Astrocyte (in vitro differentiated cells and primary cell): Measurements from ENCODE around the gene KRT74. TPM values are rescaled to one million over a fixed set of nuclear protein-coding genes. Genes with fewer than 3 reads are reported as not detected.
A peak's percentile ranks its signal among the peaks of the same experiment; 100 is the strongest.

ENCODE experiments used
- DNase-seq: peaks from one replicate; pipeline ENCODE4 v3.0.0-alpha.2; 2010; ENCODE audit warnings: low read depth
- FAIRE-seq: peaks from 2 replicates; lab custom pipeline; 2011; peaks lifted over from hg19 to GRCh38; lab: Jason Lieb, UNC
- H2AFZ ChIP-seq: 2 replicates; pipeline ENCODE4 v1.6.0; 2012; ENCODE audit warnings: low read depth, low read length, inconsistent platforms
- H3K27ac ChIP-seq: 2 replicates; pipeline ENCODE4 v1.5.1; 2011; ENCODE audit warnings: low read depth, low read length, inconsistent platforms
- H3K27me3 ChIP-seq: 2 replicates; pipeline ENCODE4 v1.6.0; 2011; ENCODE audit warnings: low read length, inconsistent platforms; ENCODE audit not compliant: insufficient read depth
- H3K36me3 ChIP-seq: 2 replicates; pipeline ENCODE4 v1.5.1; 2011; ENCODE audit warnings: low read length, inconsistent platforms; ENCODE audit not compliant: insufficient read depth
- H3K4me1 ChIP-seq: 2 replicates; pipeline ENCODE4 v1.5.1; 2011; ENCODE audit warnings: low read length, inconsistent platforms; ENCODE audit not compliant: insufficient read depth
- H3K4me2 ChIP-seq: 2 replicates; pipeline ENCODE4 v1.6.0; 2012; ENCODE audit warnings: low read length, inconsistent platforms
- H3K4me3 ChIP-seq: 2 replicates; pipeline ENCODE4 v1.5.1; 2011; ENCODE audit warnings: low read depth, mild to moderate bottlenecking, low read length, inconsistent platforms; ENCODE audit not compliant: insufficient read depth
- H3K79me2 ChIP-seq: 2 replicates; pipeline ENCODE4 v1.6.0; 2012; ENCODE audit warnings: mild to moderate bottlenecking, low read length, inconsistent platforms; ENCODE audit not compliant: insufficient read depth
- H3K9ac ChIP-seq: 2 replicates; pipeline ENCODE4 v1.6.0; 2012; ENCODE audit warnings: mild to moderate bottlenecking, low read length, inconsistent platforms
- H3K9me3 ChIP-seq: 2 replicates; pipeline ENCODE4 v1.5.1; 2012; ENCODE audit warnings: low read depth, mild to moderate bottlenecking, low read length, inconsistent platforms; ENCODE audit not compliant: insufficient read depth
- H4K20me1 ChIP-seq: 2 replicates; pipeline ENCODE4 v1.6.0; 2012; ENCODE audit warnings: low read length, inconsistent platforms; ENCODE audit not compliant: insufficient read depth
- H3K27ac Mint-ChIP-seq: one replicate; pipeline ENCODE4 v1.8.0; 2021; ENCODE audit warnings: mild to moderate bottlenecking, mixed read lengths; ENCODE audit not compliant: unreplicated experiment
- H3K27me3 Mint-ChIP-seq: one replicate; pipeline ENCODE4 v1.8.0; 2021; ENCODE audit warnings: low read depth, mixed read lengths; ENCODE audit not compliant: unreplicated experiment
- H3K36me3 Mint-ChIP-seq: one replicate; pipeline ENCODE4 v1.8.0; 2021; ENCODE audit warnings: low read depth, mixed read lengths; ENCODE audit not compliant: unreplicated experiment
- H3K4me1 Mint-ChIP-seq: one replicate; pipeline ENCODE4 v1.8.0; 2021; ENCODE audit warnings: low read depth, mixed read lengths; ENCODE audit not compliant: unreplicated experiment
- H3K4me3 Mint-ChIP-seq: one replicate; pipeline ENCODE4 v1.8.0; 2021; ENCODE audit warnings: mild to moderate bottlenecking, moderate library complexity, mixed read lengths; ENCODE audit not compliant: unreplicated experiment
- H3K9me3 Mint-ChIP-seq: one replicate; pipeline ENCODE4 v1.8.0; 2021; ENCODE audit warnings: mild to moderate bottlenecking, mixed read lengths; ENCODE audit not compliant: unreplicated experiment
- CTCF ChIP-seq: IDR thresholded peaks from 2 replicates; pipeline ENCODE4 v1.5.1; 2011; ENCODE audit warnings: low read depth, mild to moderate bottlenecking, inconsistent platforms, low read length, moderate library complexity; ENCODE audit not compliant: insufficient read depth
- EZH2 ChIP-seq: IDR thresholded peaks from 2 replicates; pipeline ENCODE4 v1.6.1; 2012; ENCODE audit warnings: mild to moderate bottlenecking, low read length, inconsistent platforms; ENCODE audit not compliant: insufficient read depth
- total RNA-seq: library from RNA; stranded (reverse); gene quantifications from 2 replicates; pipeline ENCODE4 v1.2.1, GENCODE V29; 2021

Gene KRT74
- total RNA-seq, 1 donor from 2014 or later, result not detected

GRCh38 chr12:52521568-52522266 is 51.9 kb downstream of the KRT74 start:
- Histone ChIP-seq H3K9ac (no peak overlapping the region), H3K4me2 (no peak overlapping the region), H3K27ac (no peak overlapping the region), H3K4me3 (no peak overlapping the region), H3K4me1 (no peaks in the 10 kb centered on the region), H3K27me3 (peaks cover 20% of the 10 kb centered on the region), H4K20me1 (no peaks in the 10 kb centered on the region), H3K9me3 (no peaks in the 10 kb centered on the region), H2AFZ (no peak overlapping the region), H3K79me2 (no peaks in the 10 kb centered on the region), H3K36me3 (no peaks in the 10 kb centered on the region)
- peaks cover 3% of the 10 kb centered on the region for H3K4me1 Mint-ChIP-seq
- H3K9me3 Mint-ChIP-seq, result no peaks in the 10 kb centered on the region
- peaks cover 63% of the 10 kb centered on the region for H3K27me3 Mint-ChIP-seq
- TF ChIP-seq CTCF, result no peak
- no peak for TF ChIP-seq EZH2
- DNase-seq, result peak; percentile 39
- no peak overlapping the region for H3K4me3 Mint-ChIP-seq
- peaks cover 7% of the 10 kb centered on the region for H3K36me3 Mint-ChIP-seq
- H3K27ac Mint-ChIP-seq, result peak overlapping the region; percentile 47
- FAIRE-seq, result no peak

GRCh38 chr12:52521175-52521567 is 52.5 kb downstream of the KRT74 start:
- TF ChIP-seq CTCF (no peak), EZH2 (no peak)
- Histone ChIP-seq H4K20me1 (no peaks in the 10 kb centered on the region), H3K36me3 (no peaks in the 10 kb centered on the region), H3K4me3 (no peak overlapping the region), H3K4me2 (no peak overlapping the region), H3K9ac (no peak overlapping the region), H3K27ac (no peak overlapping the region), H3K9me3 (no peaks in the 10 kb centered on the region), H3K4me1 (no peaks in the 10 kb centered on the region), H3K27me3 (peaks cover 20% of the 10 kb centered on the region), H2AFZ (no peak overlapping the region), H3K79me2 (no peaks in the 10 kb centered on the region)
- Mint-ChIP-seq H3K36me3 (peaks cover 5% of the 10 kb centered on the region), H3K27me3 (peaks cover 65% of the 10 kb centered on the region), H3K9me3 (no peaks in the 10 kb centered on the region), H3K27ac (no peak overlapping the region), H3K4me1 (peaks cover 3% of the 10 kb centered on the region), H3K4me3 (no peak overlapping the region)
- DNase-seq, result peak; percentile 62
- no peak for FAIRE-seq
